ENCODE results near the gene GALNTL6. TPM values are rescaled to one million over a fixed set of nuclear protein-coding genes. Genes with fewer than 3 reads are reported as not detected.

Gene GALNTL6
- total RNA-seq, 1 experiment from 2014 or later: not detected

DNA sequence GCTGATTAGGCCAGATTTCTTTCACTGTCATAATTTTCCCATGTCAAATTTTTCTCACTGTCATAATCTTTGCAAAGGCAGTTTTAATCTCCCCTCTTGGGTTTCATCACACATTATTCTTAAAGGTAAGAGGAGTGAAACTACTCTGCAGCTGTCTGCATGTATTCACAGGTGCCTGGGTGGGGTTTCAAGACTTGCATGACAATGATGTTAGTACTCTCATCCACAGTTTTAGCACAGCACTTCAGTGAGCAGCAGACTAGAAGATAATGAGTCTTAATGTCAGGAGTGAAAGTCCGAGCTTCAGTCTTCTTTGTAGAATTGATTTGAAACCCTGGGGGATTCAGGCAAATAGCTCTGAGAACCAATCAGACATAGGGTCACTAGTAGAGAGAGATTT, 1172.9 kb downstream of the GALNTL6 start (continued):
- TF ChIP-seq, protein P1, sequence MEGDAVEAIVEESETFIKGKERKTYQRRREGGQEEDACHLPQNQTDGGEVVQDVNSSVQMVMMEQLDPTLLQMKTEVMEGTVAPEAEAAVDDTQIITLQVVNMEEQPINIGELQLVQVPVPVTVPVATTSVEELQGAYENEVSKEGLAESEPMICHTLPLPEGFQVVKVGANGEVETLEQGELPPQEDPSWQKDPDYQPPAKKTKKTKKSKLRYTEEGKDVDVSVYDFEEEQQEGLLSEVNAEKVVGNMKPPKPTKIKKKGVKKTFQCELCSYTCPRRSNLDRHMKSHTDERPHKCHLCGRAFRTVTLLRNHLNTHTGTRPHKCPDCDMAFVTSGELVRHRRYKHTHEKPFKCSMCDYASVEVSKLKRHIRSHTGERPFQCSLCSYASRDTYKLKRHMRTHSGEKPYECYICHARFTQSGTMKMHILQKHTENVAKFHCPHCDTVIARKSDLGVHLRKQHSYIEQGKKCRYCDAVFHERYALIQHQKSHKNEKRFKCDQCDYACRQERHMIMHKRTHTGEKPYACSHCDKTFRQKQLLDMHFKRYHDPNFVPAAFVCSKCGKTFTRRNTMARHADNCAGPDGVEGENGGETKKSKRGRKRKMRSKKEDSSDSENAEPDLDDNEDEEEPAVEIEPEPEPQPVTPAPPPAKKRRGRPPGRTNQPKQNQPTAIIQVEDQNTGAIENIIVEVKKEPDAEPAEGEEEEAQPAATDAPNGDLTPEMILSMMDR (IDR thresholded peaks at IDR 0.05 in 2 of 3, conservative IDR thresholded peaks at IDR 0.05 in 1 of 3; ENCODE audit: borderline replicate concordance in 1 of 3, insufficient read depth in 1 of 3, low read depth in 2 of 3, low read length in 2 of 3): no peak
- TF ChIP-seq RAD21 (IDR thresholded peaks at IDR 0.05; ENCODE audit: low read depth) (no peak), JUND (IDR thresholded peaks at IDR 0.05) (no peak), SRF (IDR thresholded peaks at IDR 0.05; ENCODE audit: low read depth) (no peak)
- TF ChIP-seq, protein P2, sequence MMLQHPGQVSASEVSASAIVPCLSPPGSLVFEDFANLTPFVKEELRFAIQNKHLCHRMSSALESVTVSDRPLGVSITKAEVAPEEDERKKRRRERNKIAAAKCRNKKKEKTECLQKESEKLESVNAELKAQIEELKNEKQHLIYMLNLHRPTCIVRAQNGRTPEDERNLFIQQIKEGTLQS (IDR thresholded peaks at IDR 0.05): no peak

DNA sequence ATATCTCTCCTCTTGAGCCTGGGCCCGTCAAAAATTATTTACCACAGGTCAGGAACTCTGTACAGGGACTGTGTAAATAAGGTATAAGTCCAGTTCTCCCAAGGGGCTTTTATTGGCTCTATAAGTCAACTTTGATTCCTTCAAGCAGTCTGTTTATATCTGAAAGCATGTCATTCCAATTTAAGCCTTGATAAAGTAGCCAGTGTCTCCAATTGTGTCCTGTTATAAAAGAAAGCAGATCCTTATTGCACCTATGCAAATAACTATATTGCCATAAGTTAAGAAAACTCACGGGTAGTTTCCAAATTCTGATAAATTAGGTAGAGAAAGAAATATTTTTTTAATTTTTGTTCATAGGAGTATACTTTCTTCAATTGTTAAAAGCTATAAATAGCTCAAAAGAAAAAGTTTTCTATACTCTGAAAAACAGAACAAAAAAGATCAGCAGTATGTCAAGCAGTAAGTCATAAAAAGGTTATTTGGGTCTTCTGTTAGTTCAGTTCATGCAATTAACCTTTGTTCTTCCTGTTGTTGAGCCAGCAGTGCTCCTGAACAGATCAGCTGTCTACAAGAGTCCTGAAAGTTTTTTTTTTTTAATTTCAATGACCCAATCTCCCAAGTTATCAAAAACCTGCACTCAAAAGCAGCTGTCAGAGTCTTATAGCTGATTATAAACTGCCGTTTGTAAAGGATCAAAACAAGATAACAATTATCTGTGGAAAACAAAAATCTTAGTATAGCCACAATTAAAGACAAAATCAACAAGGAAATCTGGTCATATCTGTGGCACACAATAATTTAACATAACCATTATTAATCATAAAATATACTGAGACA, 1177.0 kb downstream of the GALNTL6 start:
- no peak overlapping the region for H3K27ac ChIP-seq (ENCODE audit: low read depth, low read length)
- ATAC-seq: no peak
- H3K4me1 ChIP-seq (ENCODE audit: control insufficient read depth in 1 of 2, insufficient read depth in 2 of 2, low read length in 2 of 2): peaks cover 0 to 5% of the 10 kb centered on the region in 2 experiments; a peak in 1 of 4 replicates
- H3K79me2 ChIP-seq (ENCODE audit: insufficient read depth, low read length): no peaks in the 10 kb centered on the region
- H3K9ac ChIP-seq (ENCODE audit: low read length): no peak overlapping the region
- no peaks in the 10 kb centered on the region for H3K36me3 ChIP-seq (ENCODE audit: control insufficient read depth in 1 of 2, insufficient read depth in 2 of 2, low read length in 2 of 2)
- no TSS peak for BruUV-seq (replicated peaks)
- no peaks in the 10 kb centered on the region for H3K9me3 ChIP-seq (ENCODE audit: control insufficient read depth in 1 of 2, insufficient read depth in 1 of 2, low read depth in 1 of 2, low read length in 2 of 2)
- no peaks in the 10 kb centered on the region for H4K20me1 ChIP-seq (ENCODE audit: insufficient read depth)
- no peak for DNase-seq (ENCODE audit: low read depth, low spot score)
- no peak overlapping the region for H3K4me2 ChIP-seq (ENCODE audit: low read length)
- H3K9me2 ChIP-seq (ENCODE audit: insufficient read depth): no peaks in the 10 kb centered on the region
- POLR2A ChIA-PET: no interaction called here
- CTCF ChIA-PET: no interaction called here
- RAD21 ChIA-PET (ENCODE audit: low non-redundant PET in 1 of 2, low total read pairs in 2 of 2, uncharacterized antibody in 2 of 2, unreplicated experiment in 2 of 2): no interaction called here
- intact Hi-C loops (cut with micrococcal nuclease): no loop called here
- no peak overlapping the region for H3K4me3 ChIP-seq (replicated peaks in 1 of 2; ENCODE audit: low read depth in 1 of 2, low read length in 2 of 2)
- H2AFZ ChIP-seq (ENCODE audit: low read depth, low read length, poor library complexity, severe bottlenecking): no peak overlapping the region
- H3K27me3 ChIP-seq (ENCODE audit: insufficient read depth, low read length): no peaks in the 10 kb centered on the region
- no peak for TF ChIP-seq CEBPB (IDR thresholded peaks at IDR 0.05; ENCODE audit: low read depth)
- no peak for TF ChIP-seq EZH2 (IDR thresholded peaks at IDR 0.05)
- no peak for TF ChIP-seq EGR1 (IDR thresholded peaks at IDR 0.05; ENCODE audit: low read depth)
- TF ChIP-seq SP1 (IDR thresholded peaks at IDR 0.05; ENCODE audit: low read depth): no peak
- TF ChIP-seq SRF (IDR thresholded peaks at IDR 0.05; ENCODE audit: low read depth): no peak
- TF ChIP-seq SIN3A (IDR thresholded peaks at IDR 0.05; ENCODE audit: low read depth): no peak
- TF ChIP-seq POLR2AphosphoS5 (IDR thresholded peaks at IDR 0.05; ENCODE audit: low read depth, low read length): no peak
- TF ChIP-seq TCF7L2 (IDR thresholded peaks at IDR 0.05; ENCODE audit: borderline replicate concordance, extremely low read depth, insufficient read depth, insufficient read length): no peak
- TF ChIP-seq, protein P3, sequence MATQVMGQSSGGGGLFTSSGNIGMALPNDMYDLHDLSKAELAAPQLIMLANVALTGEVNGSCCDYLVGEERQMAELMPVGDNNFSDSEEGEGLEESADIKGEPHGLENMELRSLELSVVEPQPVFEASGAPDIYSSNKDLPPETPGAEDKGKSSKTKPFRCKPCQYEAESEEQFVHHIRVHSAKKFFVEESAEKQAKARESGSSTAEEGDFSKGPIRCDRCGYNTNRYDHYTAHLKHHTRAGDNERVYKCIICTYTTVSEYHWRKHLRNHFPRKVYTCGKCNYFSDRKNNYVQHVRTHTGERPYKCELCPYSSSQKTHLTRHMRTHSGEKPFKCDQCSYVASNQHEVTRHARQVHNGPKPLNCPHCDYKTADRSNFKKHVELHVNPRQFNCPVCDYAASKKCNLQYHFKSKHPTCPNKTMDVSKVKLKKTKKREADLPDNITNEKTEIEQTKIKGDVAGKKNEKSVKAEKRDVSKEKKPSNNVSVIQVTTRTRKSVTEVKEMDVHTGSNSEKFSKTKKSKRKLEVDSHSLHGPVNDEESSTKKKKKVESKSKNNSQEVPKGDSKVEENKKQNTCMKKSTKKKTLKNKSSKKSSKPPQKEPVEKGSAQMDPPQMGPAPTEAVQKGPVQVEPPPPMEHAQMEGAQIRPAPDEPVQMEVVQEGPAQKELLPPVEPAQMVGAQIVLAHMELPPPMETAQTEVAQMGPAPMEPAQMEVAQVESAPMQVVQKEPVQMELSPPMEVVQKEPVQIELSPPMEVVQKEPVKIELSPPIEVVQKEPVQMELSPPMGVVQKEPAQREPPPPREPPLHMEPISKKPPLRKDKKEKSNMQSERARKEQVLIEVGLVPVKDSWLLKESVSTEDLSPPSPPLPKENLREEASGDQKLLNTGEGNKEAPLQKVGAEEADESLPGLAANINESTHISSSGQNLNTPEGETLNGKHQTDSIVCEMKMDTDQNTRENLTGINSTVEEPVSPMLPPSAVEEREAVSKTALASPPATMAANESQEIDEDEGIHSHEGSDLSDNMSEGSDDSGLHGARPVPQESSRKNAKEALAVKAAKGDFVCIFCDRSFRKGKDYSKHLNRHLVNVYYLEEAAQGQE (IDR thresholded peaks at IDR 0.05; ENCODE audit: low read depth): no peak
- no peak for TF ChIP-seq RAD21 (IDR thresholded peaks at IDR 0.05; ENCODE audit: low read depth)
- TF ChIP-seq JUND (IDR thresholded peaks at IDR 0.05): no peak
- no peak for TF ChIP-seq ZNF274 (IDR thresholded peaks at IDR 0.05; ENCODE audit: low read depth, low read length)
- TF ChIP-seq, protein P2 (IDR thresholded peaks at IDR 0.05): no peak
- TF ChIP-seq, protein P4, sequence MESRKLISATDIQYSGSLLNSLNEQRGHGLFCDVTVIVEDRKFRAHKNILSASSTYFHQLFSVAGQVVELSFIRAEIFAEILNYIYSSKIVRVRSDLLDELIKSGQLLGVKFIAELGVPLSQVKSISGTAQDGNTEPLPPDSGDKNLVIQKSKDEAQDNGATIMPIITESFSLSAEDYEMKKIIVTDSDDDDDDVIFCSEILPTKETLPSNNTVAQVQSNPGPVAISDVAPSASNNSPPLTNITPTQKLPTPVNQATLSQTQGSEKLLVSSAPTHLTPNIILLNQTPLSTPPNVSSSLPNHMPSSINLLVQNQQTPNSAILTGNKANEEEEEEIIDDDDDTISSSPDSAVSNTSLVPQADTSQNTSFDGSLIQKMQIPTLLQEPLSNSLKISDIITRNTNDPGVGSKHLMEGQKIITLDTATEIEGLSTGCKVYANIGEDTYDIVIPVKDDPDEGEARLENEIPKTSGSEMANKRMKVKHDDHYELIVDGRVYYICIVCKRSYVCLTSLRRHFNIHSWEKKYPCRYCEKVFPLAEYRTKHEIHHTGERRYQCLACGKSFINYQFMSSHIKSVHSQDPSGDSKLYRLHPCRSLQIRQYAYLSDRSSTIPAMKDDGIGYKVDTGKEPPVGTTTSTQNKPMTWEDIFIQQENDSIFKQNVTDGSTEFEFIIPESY (IDR thresholded peaks at IDR 0.05; ENCODE audit: extremely low read depth, insufficient replicate concordance, low read length): no peak
